AG09319 (cell line): ENCODE data around the gene CIZ1.

ENCODE experiments used
- DNase-seq: peaks from one replicate; pipeline ENCODE4 v3.0.0-alpha.2; 2010; ENCODE audit warnings: low read depth; ENCODE audit errors: extremely low read depth
- TF ChIP-seq, protein P1 (sequence below): IDR thresholded peaks from 2 replicates; pipeline ENCODE4 v1.5.1; 2011; ENCODE audit warnings: low read depth, mild to moderate bottlenecking, inconsistent platforms, low read length, moderate library complexity

The CIZ1 gene

GRCh38 chr9:128169925-128170324, 21.4 kb downstream of the CIZ1 start:
- TF ChIP-seq, protein P1, sequence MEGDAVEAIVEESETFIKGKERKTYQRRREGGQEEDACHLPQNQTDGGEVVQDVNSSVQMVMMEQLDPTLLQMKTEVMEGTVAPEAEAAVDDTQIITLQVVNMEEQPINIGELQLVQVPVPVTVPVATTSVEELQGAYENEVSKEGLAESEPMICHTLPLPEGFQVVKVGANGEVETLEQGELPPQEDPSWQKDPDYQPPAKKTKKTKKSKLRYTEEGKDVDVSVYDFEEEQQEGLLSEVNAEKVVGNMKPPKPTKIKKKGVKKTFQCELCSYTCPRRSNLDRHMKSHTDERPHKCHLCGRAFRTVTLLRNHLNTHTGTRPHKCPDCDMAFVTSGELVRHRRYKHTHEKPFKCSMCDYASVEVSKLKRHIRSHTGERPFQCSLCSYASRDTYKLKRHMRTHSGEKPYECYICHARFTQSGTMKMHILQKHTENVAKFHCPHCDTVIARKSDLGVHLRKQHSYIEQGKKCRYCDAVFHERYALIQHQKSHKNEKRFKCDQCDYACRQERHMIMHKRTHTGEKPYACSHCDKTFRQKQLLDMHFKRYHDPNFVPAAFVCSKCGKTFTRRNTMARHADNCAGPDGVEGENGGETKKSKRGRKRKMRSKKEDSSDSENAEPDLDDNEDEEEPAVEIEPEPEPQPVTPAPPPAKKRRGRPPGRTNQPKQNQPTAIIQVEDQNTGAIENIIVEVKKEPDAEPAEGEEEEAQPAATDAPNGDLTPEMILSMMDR = no peak
- DNase-seq = no peak

DNA sequence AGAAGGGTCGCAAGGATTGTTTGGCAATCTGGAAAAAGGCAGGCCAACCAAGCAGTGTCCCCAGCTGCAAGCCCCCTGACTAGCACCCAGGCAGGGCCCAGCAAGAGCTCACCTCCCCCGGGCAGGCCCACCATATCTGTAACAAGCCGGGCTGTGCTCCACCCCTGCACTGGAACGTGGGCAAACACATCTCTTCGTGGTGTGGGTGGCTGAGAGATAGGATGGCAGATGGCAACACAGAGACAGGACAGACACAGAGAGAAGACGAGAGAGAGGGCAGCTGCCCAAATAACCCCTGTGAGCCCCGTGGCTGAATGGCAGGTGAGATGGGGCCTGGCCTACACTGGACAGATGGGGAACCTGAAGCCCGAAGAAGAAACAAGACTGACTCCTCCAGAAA, 21.9 kb downstream of the CIZ1 start:
- no peak for DNase-seq
- TF ChIP-seq, protein P1 = no peak

GRCh38 chr9:128168731-128169308, 22.6 kb downstream of the CIZ1 start:
- TF ChIP-seq, protein P1 = no peak
- no peak for DNase-seq

DNA sequence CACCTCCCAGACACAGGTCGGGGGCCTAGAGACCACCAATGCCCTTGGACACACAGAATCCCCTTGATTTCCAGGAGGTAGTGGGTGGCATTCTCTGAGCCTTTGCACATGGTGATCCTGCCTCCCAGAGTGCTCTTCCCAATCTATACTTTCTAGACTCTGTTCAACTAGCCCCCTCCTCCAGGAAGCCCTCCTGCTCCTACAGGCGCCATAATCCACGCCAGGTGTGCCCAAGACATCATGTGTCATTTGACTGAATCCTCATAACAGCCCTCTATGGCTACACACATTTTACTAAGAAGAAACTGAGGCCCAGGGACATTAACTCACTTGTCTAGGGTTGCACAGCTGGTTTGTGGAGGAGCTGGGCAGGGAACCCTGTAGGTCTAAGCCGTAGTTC, 24.2 kb downstream of the CIZ1 start:
- TF ChIP-seq, protein P1 = no peak
- no peak for DNase-seq

- TF ChIP-seq, protein P1 = no peak
- no peak for DNase-seq
These were observed 25.2 kb downstream of the CIZ1 start for GRCh38 chr9:128166169-128166568.

GRCh38 chr9:128164307-128164885, 27.0 kb downstream of the CIZ1 start:
- TF ChIP-seq, protein P1 = no peak

GRCh38 chr9:128163523-128164306, 27.7 kb downstream of the CIZ1 start:
- DNase-seq = no peak
- TF ChIP-seq, protein P1 = no peak

More at GRCh38 chr9:128164307-128164885, 27.0 kb downstream of the CIZ1 start:
- DNase-seq = no peak
